Pancreas (tissue), 10 donors: ENCODE results near the gene BPGM. TPM values are rescaled to one million over a fixed set of nuclear protein-coding genes. Genes with fewer than 3 reads are reported as not detected.

Source experiments
- ATAC-seq, 4 donors: fragments of 200-7000 bp; cut with Tn5 transposase; one replicate each; pipeline versions ENCODE4 v1.8.0 to v1.9.1; 2020; ENCODE audit warnings: mild to moderate bottlenecking in 4 of 4, moderate library complexity in 4 of 4
- DNase-seq, 6 donors: peaks; one replicate each; pipeline ENCODE4 v3.0.0-alpha.2; 2020
- FAIRE-seq: peaks from 2 replicates; lab custom pipeline; 2012; peaks lifted over from hg19 to GRCh38; lab: Jason Lieb, UNC
- H3K27ac ChIP-seq, 4 donors: fragments of 200-600 bp; sonication (generic); 1 replicate in 3 of 4; 2 replicates in 1 of 4; pipeline versions ENCODE4 v1.5.0 to v1.8.0; 2020
- H3K27me3 ChIP-seq, 4 donors: fragments of 200-600 bp; one replicate each; pipeline ENCODE4 v1.8.0; 2021
- H3K36me3 ChIP-seq, 3 donors: fragments of 200-600 bp; sonication (generic) in 1 of 3; one replicate each; pipeline versions ENCODE4 v1.5.0 to v1.8.0; 2020 to 2021
- H3K4me1 ChIP-seq, 3 donors: fragments of 200-600 bp; one replicate each; pipeline ENCODE4 v1.8.0; 2021
- H3K4me3 ChIP-seq, 4 donors: fragments of 200-600 bp; sonication (generic) in 2 of 4; one replicate each; pipeline versions ENCODE4 v1.5.0 to v1.8.0; 2020 to 2021
- H3K9me3 ChIP-seq, 4 donors: fragments of 200-600 bp; one replicate each; pipeline ENCODE4 v1.8.0; 2021
- WGBS, 2 donors: extraction: QIAGEN DNeasy Blood & Tissue Kit; methylation state at CpG; one replicate each; pipeline ENCODE4 v1.1.7; 2013; 5-methylcytosine and 5-hydroxymethylcytosine counted together
- intact Hi-C, 3 donors: fragments of 100-400 bp; cut with DNase I; formaldehyde crosslinking; loops; one replicate each; pipeline versions ENCODE4 v1.11.1 to v1.14.2; 2022
- polyA plus RNA-seq, 2 donors: library from polyadenylated mRNA; stranded (reverse); fragments of 200-250 nt; gene quantifications; one replicate each; pipeline ENCODE4 v1.2.3, GENCODE V29; 2013
- total RNA-seq, 6 donors: library from RNA; stranded (reverse); fragmentation: NEBNext Ultra II Directional in 4 of 6; extraction: Animal tissue kit (Norgen Biotek cat#: 25700) in 4 of 6; gene quantifications; one replicate each; pipeline versions ENCODE4 v1.2.1 to v1.2.4, GENCODE V29; 2021 to 2023
- TF ChIP-seq, protein P1 (sequence below), 4 donors: fragments of 200-600 bp; sonication (generic) in 3 of 4; IDR thresholded peaks; one replicate each; pipeline versions ENCODE4 v1.5.0 to v1.8.0; 2021; ENCODE audit warnings: antibody characterized with exemption in 4 of 4
- donor health status: healthy with polysubstance abuse.
- donor health status: DM: no; HTN: no; CAD: no; lungs with moderate emphysema.
- donor health status: DM: no; HTN: no; CAD: no.
- donor health status: control.
- donor health status: control.
- donor health status: Bipolar disorder and iron deficiency.
- donor health status: DM: yes; HTN: yes; CAD: no.
- donor health status: DM: no; HTN: no; CAD: no.
- donor health status: DM: no; HTN: no; CAD: no.
- donor health status: DM: yes; HTN: yes; CAD: no.

BPGM gene
- total and polyA plus RNA-seq, 8 donors = 2.8 to 10.0 (median 6.9) TPM

DNA sequence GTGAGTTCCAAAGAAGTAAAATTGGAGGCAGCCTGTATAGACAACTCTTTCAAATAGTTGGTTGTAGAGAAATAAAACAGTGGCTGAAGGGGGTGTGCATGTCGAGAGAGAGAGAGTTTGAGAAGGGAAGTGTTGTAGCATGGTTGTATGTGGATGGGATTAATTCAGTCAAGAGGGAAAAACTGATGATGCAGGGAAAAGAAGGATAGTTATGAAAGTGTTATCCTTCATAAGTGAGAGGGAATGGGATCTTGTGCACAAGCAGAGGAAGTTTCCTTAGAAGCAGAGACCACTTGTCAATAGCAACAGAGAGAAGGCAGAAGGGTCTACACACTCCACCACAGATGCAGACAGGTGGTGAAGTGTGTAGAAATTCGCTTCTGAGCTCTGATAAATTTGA is 30.0 kb upstream of the BPGM start:
- Histone ChIP-seq H3K36me3 (no peaks in the 10 kb centered on the region), H3K4me3 (no peak overlapping the region), H3K4me1 (no peaks in the 10 kb centered on the region), H3K27ac (no peak overlapping the region), H3K9me3 (no peaks in the 10 kb centered on the region), H3K27me3 (no peaks in the 10 kb centered on the region)
- no peak for FAIRE-seq
- TF ChIP-seq, protein P1, sequence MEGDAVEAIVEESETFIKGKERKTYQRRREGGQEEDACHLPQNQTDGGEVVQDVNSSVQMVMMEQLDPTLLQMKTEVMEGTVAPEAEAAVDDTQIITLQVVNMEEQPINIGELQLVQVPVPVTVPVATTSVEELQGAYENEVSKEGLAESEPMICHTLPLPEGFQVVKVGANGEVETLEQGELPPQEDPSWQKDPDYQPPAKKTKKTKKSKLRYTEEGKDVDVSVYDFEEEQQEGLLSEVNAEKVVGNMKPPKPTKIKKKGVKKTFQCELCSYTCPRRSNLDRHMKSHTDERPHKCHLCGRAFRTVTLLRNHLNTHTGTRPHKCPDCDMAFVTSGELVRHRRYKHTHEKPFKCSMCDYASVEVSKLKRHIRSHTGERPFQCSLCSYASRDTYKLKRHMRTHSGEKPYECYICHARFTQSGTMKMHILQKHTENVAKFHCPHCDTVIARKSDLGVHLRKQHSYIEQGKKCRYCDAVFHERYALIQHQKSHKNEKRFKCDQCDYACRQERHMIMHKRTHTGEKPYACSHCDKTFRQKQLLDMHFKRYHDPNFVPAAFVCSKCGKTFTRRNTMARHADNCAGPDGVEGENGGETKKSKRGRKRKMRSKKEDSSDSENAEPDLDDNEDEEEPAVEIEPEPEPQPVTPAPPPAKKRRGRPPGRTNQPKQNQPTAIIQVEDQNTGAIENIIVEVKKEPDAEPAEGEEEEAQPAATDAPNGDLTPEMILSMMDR (IDR thresholded peaks at IDR 0.05) = no peak
- WGBS, 2 donors = 57 to 70% methylated on average over 2 of the region's 2 CpGs
- intact Hi-C loops = no loop called here
- ATAC-seq = no peak
- DNase-seq = no peak

DNA sequence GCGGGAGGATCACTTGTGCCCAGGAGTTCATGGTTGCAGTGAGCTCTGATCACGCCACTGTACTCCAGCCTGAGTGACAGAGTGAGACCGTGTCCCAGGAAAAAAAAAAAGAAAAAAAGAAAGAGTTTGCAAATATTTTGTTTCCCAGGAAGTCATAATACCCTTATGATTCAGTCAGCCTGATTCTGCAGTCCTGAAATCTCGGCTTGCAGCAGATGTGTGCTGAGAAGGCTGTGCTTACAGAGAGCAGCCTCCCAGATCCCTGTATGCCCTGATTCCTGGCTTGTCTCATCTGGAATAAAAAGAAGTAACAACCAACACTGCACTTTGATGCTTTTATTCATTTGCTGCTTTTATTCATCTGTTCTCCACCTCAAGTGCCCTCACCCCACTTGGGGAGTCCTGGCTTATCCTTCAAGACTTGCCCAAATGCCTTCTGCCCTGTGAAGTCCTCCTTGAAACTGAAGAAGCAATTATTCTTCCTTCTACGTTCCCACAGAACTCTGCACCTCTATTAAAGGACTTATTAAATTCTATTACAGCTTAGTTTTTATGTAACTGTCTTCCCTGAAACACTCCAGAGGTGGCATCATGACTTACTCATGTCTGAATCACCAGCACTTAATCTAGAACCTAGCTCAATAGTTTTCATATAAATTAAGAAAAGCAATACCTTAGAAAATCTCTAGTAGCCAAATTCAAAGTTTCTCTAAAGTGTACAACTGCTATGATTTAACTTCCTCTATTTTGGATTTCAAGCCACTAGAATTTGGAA is 27.7 kb upstream of the BPGM start:
- H3K36me3 ChIP-seq = no peaks in the 10 kb centered on the region
- no peaks in the 10 kb centered on the region for H3K27me3 ChIP-seq
- ATAC-seq = no peak
- no peak for FAIRE-seq
- 42 to 68% methylated on average over 5 of the region's 5 CpGs for WGBS, 2 donors
- intact Hi-C loops = no loop called here
- no peak for DNase-seq
- TF ChIP-seq, protein P1 (IDR thresholded peaks at IDR 0.05) = no peak
- H3K4me1 ChIP-seq = no peaks in the 10 kb centered on the region
- no peak overlapping the region for H3K27ac ChIP-seq
- H3K9me3 ChIP-seq = no peaks in the 10 kb centered on the region
- H3K4me3 ChIP-seq = no peak overlapping the region

DNA sequence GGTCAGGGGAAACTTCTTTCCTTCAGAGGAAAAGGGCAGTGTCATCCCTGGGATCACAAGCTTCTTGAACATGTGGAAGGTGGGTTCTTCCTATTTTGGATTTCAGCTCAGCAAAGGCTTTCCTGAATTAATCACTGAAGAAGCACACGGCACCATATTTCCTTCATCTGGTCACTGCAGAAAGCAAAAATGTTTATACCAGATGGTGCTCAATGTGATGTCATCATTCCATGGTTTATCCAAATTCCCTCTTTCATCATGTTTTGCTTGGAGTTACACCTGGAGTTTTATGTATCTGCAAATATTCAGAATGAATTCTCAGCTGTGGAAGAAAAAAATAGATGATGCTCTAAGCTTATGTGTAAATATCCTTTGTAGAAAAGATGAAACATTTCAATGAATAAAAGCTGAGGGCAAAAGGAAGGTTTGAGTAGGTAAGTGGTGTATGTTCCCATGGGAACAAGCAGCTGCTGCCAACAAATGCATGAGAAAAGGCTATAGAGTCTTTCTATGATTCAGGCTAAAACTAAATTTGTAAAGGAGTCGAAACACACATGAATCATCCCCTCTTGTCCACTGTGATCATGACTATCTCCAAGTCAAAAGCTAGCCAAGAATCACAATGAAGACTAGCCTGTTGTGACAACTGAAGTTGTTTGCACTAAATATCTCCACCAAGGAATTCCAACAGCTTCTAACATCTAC is 26.9 kb upstream of the BPGM start:
- FAIRE-seq = no peak
- TF ChIP-seq, protein P1 (IDR thresholded peaks at IDR 0.05) = no peak

DNA sequence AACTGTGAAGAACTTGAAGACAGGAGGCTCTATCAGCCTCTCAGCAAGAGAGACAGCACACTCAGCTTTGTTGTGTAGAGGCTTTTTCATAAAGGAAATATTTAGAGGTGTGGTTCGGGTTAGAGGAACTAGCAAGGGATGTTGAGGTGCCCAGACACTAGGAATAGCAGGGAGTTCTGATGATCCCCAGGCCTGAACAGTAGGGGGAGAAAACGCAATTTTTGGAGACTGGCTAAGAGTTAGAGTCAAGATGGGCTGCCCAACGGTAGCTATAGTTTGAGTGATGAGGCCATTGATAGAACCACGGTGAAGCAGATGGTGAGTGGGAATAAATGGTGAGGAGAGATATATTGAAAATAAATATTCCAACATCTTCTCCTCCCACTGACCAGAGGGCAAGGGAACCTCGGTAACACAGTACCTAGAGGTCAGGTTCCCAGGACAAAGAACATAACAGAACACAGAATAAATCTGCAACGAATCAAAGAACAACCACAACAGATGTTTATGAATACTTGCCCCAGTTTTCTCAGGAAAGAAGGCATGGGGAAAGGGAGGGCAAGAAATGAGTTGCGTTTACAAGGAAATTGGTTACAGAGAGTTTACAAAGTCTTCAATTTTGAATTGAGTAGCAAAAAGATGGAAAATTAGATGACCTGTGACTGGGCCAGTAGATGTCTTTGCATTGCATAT is 24.2 kb upstream of the BPGM start:
- FAIRE-seq (no peak), ATAC-seq (no peak), DNase-seq (no peak)
- Histone ChIP-seq H3K4me3 (no peak overlapping the region), H3K4me1 (no peaks in the 10 kb centered on the region), H3K27me3 (no peaks in the 10 kb centered on the region), H3K27ac (no peak overlapping the region), H3K36me3 (no peaks in the 10 kb centered on the region), H3K9me3 (no peaks in the 10 kb centered on the region)
- 63 to 68% methylated on average over 7 of the region's 7 CpGs for WGBS, 2 donors
- intact Hi-C loops = no loop called here
- TF ChIP-seq, protein P1 (IDR thresholded peaks at IDR 0.05) = no peak

More for the DNA sequence above, 26.9 kb upstream of the BPGM start:
- Histone ChIP-seq H3K27ac (no peak overlapping the region), H3K36me3 (no peaks in the 10 kb centered on the region), H3K4me1 (no peaks in the 10 kb centered on the region), H3K9me3 (no peaks in the 10 kb centered on the region), H3K27me3 (no peaks in the 10 kb centered on the region), H3K4me3 (no peak overlapping the region)
- DNase-seq (no peak), ATAC-seq (no peak)
- 50 to 52% methylated on average over 2 of the region's 2 CpGs for WGBS, 2 donors
- intact Hi-C loops = no loop called here
